H9 (cell line): ENCODE results near the gene NECAB3. TPM values are rescaled to one million over a fixed set of nuclear protein-coding genes. Genes with fewer than 3 reads are reported as not detected.

Experiments
- DNase-seq: peaks from one replicate; pipeline ENCODE4 v3.0.0-alpha.2; 2017
- H2AFZ ChIP-seq: one replicate; pipeline ENCODE4 v1.6.1; 2013; ENCODE audit warnings: mild to moderate bottlenecking, low read length, control low read depth, moderate library complexity
- H2AK5ac ChIP-seq: 2 replicates; pipeline ENCODE4 v1.6.1; 2013; ENCODE audit warnings: low read length, control low read depth, mixed read lengths; ENCODE audit not compliant: insufficient read length
- H2BK120ac ChIP-seq: one replicate; pipeline ENCODE4 v1.6.1; 2013; ENCODE audit warnings: low read depth, mild to moderate bottlenecking, low read length, control low read depth, inconsistent platforms; ENCODE audit not compliant: poor library complexity, severe bottlenecking
- H2BK12ac ChIP-seq: 2 replicates; pipeline ENCODE4 v1.6.1; 2013; ENCODE audit warnings: low read length, control low read depth, mixed read lengths, low read depth; ENCODE audit not compliant: insufficient read length
- H2BK15ac ChIP-seq: 2 replicates; pipeline ENCODE4 v1.6.1; 2013; ENCODE audit warnings: low read depth, low read length, control low read depth
- H2BK20ac ChIP-seq: one replicate; pipeline ENCODE4 v1.6.1; 2013; ENCODE audit warnings: low read depth, mild to moderate bottlenecking, low read length, control low read depth, inconsistent platforms; ENCODE audit not compliant: poor library complexity, severe bottlenecking
- H2BK5ac ChIP-seq: 2 replicates; pipeline ENCODE4 v1.6.1; 2013; ENCODE audit warnings: low read length, control low read depth, mixed read lengths; ENCODE audit not compliant: insufficient read length
- H3K14ac ChIP-seq: 2 replicates; pipeline ENCODE4 v1.6.1; 2013; ENCODE audit warnings: low read length, control low read depth; ENCODE audit not compliant: insufficient read depth
- H3K18ac ChIP-seq: 2 replicates; pipeline ENCODE4 v1.6.1; 2013; ENCODE audit warnings: low read depth, mild to moderate bottlenecking, mixed read lengths, low read length, control low read depth; ENCODE audit not compliant: insufficient read length
- H3K23ac ChIP-seq: 2 replicates; pipeline ENCODE4 v1.6.1; 2013; ENCODE audit warnings: low read length, control low read depth, mixed read lengths, low read depth; ENCODE audit not compliant: insufficient read length
- H3K23me2 ChIP-seq: 2 replicates; pipeline ENCODE4 v1.6.1; 2013; ENCODE audit warnings: low read depth, mild to moderate bottlenecking, mixed read lengths, low read length, control low read depth; ENCODE audit not compliant: insufficient read length, poor library complexity, severe bottlenecking
- H3K27ac ChIP-seq: 2 replicates; pipeline ENCODE4 v1.5.1; 2013; ENCODE audit warnings: low read length, control low read depth, mixed read lengths, low read depth; ENCODE audit not compliant: insufficient read length
- H3K27me3 ChIP-seq: 2 replicates; pipeline ENCODE4 v1.6.1; 2013; ENCODE audit warnings: low read length, control low read depth, inconsistent platforms; ENCODE audit not compliant: insufficient read depth
- H3K4ac ChIP-seq: 2 replicates; pipeline ENCODE4 v1.6.1; 2013; ENCODE audit warnings: low read depth, mild to moderate bottlenecking, control low read depth, inconsistent platforms, low read length, moderate library complexity
- H3K4me1 ChIP-seq: 2 replicates; pipeline ENCODE4 v1.6.1; 2013; ENCODE audit warnings: low read length, control low read depth, inconsistent platforms; ENCODE audit not compliant: insufficient read depth
- H3K4me2 ChIP-seq: 2 replicates; pipeline ENCODE4 v1.6.1; 2013; ENCODE audit warnings: low read length, control low read depth, mixed read lengths; ENCODE audit not compliant: insufficient read length, insufficient read depth
- H3K56ac ChIP-seq: 2 replicates; pipeline ENCODE4 v1.6.1; 2013; ENCODE audit warnings: low read depth, mild to moderate bottlenecking, mixed read lengths, low read length, control low read depth; ENCODE audit not compliant: insufficient read length
- H3K79me1 ChIP-seq: 2 replicates; pipeline ENCODE4 v1.6.1; 2013; ENCODE audit warnings: low read depth, mild to moderate bottlenecking, moderate library complexity, low read length, control low read depth, inconsistent platforms; ENCODE audit not compliant: insufficient read depth, poor library complexity, severe bottlenecking
- H3K79me2 ChIP-seq: 2 replicates; pipeline ENCODE4 v1.6.1; 2013; ENCODE audit warnings: low read length, control low read depth, inconsistent platforms; ENCODE audit not compliant: insufficient read depth
- H3K9ac ChIP-seq: 2 replicates; pipeline ENCODE4 v1.6.1; 2013; ENCODE audit warnings: low read length, control low read depth, mixed read lengths; ENCODE audit not compliant: insufficient read length; ENCODE audit errors: extremely low read depth
- H3K9me3 ChIP-seq: one replicate; pipeline ENCODE4 v1.6.1; 2013; ENCODE audit warnings: low read depth, low read length, inconsistent platforms; ENCODE audit not compliant: control insufficient read depth
- H3T11ph ChIP-seq: one replicate; pipeline ENCODE4 v1.6.1; 2013; ENCODE audit warnings: mild to moderate bottlenecking, low read length, control low read depth, inconsistent platforms
- H4K20me1 ChIP-seq: one replicate; pipeline ENCODE4 v1.6.1; 2013; ENCODE audit not compliant: control insufficient read depth, insufficient read length, insufficient read depth
- H4K5ac ChIP-seq: 2 replicates; pipeline ENCODE4 v1.6.1; 2013; ENCODE audit warnings: low read depth, mild to moderate bottlenecking, mixed read lengths, low read length, control low read depth; ENCODE audit not compliant: insufficient read length
- H4K8ac ChIP-seq: replicated peaks from 2 replicates; pipeline ENCODE4 v1.6.1; 2013; ENCODE audit warnings: low read length, control low read depth, mixed read lengths, low read depth; ENCODE audit not compliant: insufficient read length
- H4K91ac ChIP-seq: 2 replicates; pipeline ENCODE4 v1.6.1; 2013; ENCODE audit warnings: low read depth, mild to moderate bottlenecking, moderate library complexity, mixed read lengths, low read length, control low read depth; ENCODE audit not compliant: insufficient read length
- H3K27ac Mint-ChIP-seq, 3 experiments: 2 replicates in 2 of 3; 3 replicates in 1 of 3; pipeline ENCODE4 v1.8.0; 2020 to 2021; ENCODE audit warnings: mixed read lengths in 3 of 3, mild to moderate bottlenecking in 1 of 3, moderate library complexity in 1 of 3
- H3K27me3 Mint-ChIP-seq: 2 replicates; pipeline ENCODE4 v1.8.0; 2021; ENCODE audit warnings: low read depth, mild to moderate bottlenecking, moderate library complexity, mixed read lengths
- H3K36me3 Mint-ChIP-seq, 3 experiments: 2 replicates in 2 of 3; 3 replicates in 1 of 3; pipeline ENCODE4 v1.8.0; 2020 to 2021; ENCODE audit warnings: low read depth in 3 of 3, mixed read lengths in 3 of 3; ENCODE audit not compliant: insufficient read depth in 1 of 3
- H3K4me1 Mint-ChIP-seq, 2 experiments: 2 replicates each; pipeline ENCODE4 v1.8.0; 2020; ENCODE audit warnings: mixed read lengths in 2 of 2
- H3K4me3 Mint-ChIP-seq, 2 experiments: 2 replicates in 1 of 2; 3 replicates in 1 of 2; pipeline ENCODE4 v1.8.0; 2020 to 2021; ENCODE audit warnings: mild to moderate bottlenecking in 2 of 2, mixed read lengths in 2 of 2, moderate library complexity in 1 of 2
- H3K9me3 Mint-ChIP-seq, 2 experiments: 2 replicates in 1 of 2; 3 replicates in 1 of 2; pipeline ENCODE4 v1.8.0; 2020; ENCODE audit warnings: mild to moderate bottlenecking in 2 of 2, mixed read lengths in 2 of 2, moderate library complexity in 1 of 2
- WGBS: extraction: QIAGEN DNeasy Blood & Tissue Kit; methylation state at CpG from one replicate; pipeline ENCODE4 v1.1.7; 2013; ENCODE audit warnings: missing lambda C conversion rate, low lambda C conversion rate, mixed read lengths; ENCODE audit not compliant: insufficient read length; ENCODE audit errors: extremely low coverage; 5-methylcytosine and 5-hydroxymethylcytosine counted together
- total RNA-seq: library from RNA; stranded (reverse); gene quantifications from 2 replicates; pipeline ENCODE4 v1.2.1, GENCODE V29; 2021
- TF ChIP-seq, protein P1 (sequence below): fragments of 200-600 bp; sonication (generic); conservative IDR thresholded peaks from 3 replicates; pipeline ENCODE4 v1.8.0; 2021; ENCODE audit warnings: antibody characterized with exemption, mild to moderate bottlenecking

Gene NECAB3
- total RNA-seq, 1 experiment from 2014 or later, result 57.7 TPM

DNA sequence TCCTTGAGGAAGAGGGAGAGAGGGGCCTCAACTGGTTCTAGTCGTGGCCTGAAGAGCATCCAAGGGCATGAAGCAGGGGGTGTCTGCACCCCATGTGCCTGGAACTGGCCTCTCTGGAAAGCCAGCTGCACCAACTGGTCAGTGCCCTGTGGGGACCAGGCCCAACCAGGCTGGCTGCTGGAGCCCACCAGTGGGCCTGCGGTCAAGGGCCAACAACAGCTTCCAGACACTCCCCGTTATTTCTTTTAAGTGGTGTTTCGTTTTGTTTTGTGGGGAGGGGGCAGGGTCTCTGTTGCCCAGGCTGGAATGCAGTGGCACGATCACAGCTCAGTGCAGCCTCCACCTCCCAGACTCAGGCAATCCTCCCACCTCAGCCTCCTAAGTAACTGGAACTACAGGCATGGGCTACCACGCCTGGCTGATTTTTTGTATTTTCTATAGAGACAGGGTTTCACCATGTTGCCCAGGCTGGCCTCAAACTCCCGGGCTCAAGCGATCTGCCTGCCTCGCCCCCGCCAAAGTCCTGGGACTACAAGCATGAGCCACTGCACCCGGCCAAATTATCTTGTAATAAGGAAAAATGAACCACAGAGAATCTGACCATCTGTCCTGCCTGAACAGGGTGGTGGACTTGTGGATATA, 24.0 kb downstream of the NECAB3 start:
- 0 out of 7 replicates have a peak overlapping the region, but pooled peaks of 1 of the 3 experiments have one; percentile 44 for H3K27ac Mint-ChIP-seq
- no peak overlapping the region for H3T11ph ChIP-seq
- no peak overlapping the region for H3K4me2 ChIP-seq
- TF ChIP-seq, protein P1, sequence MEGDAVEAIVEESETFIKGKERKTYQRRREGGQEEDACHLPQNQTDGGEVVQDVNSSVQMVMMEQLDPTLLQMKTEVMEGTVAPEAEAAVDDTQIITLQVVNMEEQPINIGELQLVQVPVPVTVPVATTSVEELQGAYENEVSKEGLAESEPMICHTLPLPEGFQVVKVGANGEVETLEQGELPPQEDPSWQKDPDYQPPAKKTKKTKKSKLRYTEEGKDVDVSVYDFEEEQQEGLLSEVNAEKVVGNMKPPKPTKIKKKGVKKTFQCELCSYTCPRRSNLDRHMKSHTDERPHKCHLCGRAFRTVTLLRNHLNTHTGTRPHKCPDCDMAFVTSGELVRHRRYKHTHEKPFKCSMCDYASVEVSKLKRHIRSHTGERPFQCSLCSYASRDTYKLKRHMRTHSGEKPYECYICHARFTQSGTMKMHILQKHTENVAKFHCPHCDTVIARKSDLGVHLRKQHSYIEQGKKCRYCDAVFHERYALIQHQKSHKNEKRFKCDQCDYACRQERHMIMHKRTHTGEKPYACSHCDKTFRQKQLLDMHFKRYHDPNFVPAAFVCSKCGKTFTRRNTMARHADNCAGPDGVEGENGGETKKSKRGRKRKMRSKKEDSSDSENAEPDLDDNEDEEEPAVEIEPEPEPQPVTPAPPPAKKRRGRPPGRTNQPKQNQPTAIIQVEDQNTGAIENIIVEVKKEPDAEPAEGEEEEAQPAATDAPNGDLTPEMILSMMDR, result no peak
- H3K79me1 ChIP-seq, result no peaks in the 10 kb centered on the region
- H3K9me3 Mint-ChIP-seq, result no peaks in the 10 kb centered on the region; a peak in 1 of 5 replicates
- H3K4ac ChIP-seq, result no peak overlapping the region
- no peak overlapping the region for H2BK20ac ChIP-seq
- no peak overlapping the region for H2BK15ac ChIP-seq
- peaks cover 31 to 35% of the 10 kb centered on the region in 2 experiments for H3K4me1 Mint-ChIP-seq
- no peaks in the 10 kb centered on the region for H3K27me3 ChIP-seq
- H2AFZ ChIP-seq, result no peak overlapping the region
- no peaks in the 10 kb centered on the region for H3K79me2 ChIP-seq
- no peak overlapping the region for H3K18ac ChIP-seq
- no peak overlapping the region for H3K9ac ChIP-seq
- H3K27ac ChIP-seq, result no peak overlapping the region
- H2AK5ac ChIP-seq, result no peak overlapping the region
- H3K23me2 ChIP-seq, result no peaks in the 10 kb centered on the region
- H3K56ac ChIP-seq, result no peak overlapping the region
- no peak overlapping the region for H2BK12ac ChIP-seq
- H3K14ac ChIP-seq, result no peak overlapping the region
- no peaks in the 10 kb centered on the region; the same call in 1 of the 2 replicates for H3K27me3 Mint-ChIP-seq
- H4K20me1 ChIP-seq, result no peaks in the 10 kb centered on the region
- H2BK5ac ChIP-seq, result no peak overlapping the region
- H4K8ac ChIP-seq, result no peak overlapping the region
- no peak overlapping the region for H2BK120ac ChIP-seq
- H3K36me3 Mint-ChIP-seq, result peaks cover 7 to 14% (median 12%) of the 10 kb centered on the region in 3 experiments; a peak in 6 of 7 replicates
- no peak overlapping the region for H4K5ac ChIP-seq
- no peak overlapping the region for H3K23ac ChIP-seq
- no peak for DNase-seq
- no peak overlapping the region for H4K91ac ChIP-seq
- H3K9me3 ChIP-seq, result no peaks in the 10 kb centered on the region
- H3K4me1 ChIP-seq, result no peaks in the 10 kb centered on the region
- no peak overlapping the region for H3K4me3 Mint-ChIP-seq
- WGBS, result no CpG with 5 or more reads among the region's 11 CpGs
